SH-SY5Y (cell line): ENCODE data around the gene TRPM5.

ENCODE experiments used
- GATA2 ChIP-seq: IDR thresholded peaks from 2 replicates; pipeline ENCODE4 v1.6.1; 2011; ENCODE audit warnings: mild to moderate bottlenecking, low read depth, low read length
- GATA3 ChIP-seq: IDR thresholded peaks from 2 replicates; pipeline ENCODE4 v1.6.1; 2011; ENCODE audit warnings: low read depth, mild to moderate bottlenecking, low read length, moderate library complexity

DNA sequence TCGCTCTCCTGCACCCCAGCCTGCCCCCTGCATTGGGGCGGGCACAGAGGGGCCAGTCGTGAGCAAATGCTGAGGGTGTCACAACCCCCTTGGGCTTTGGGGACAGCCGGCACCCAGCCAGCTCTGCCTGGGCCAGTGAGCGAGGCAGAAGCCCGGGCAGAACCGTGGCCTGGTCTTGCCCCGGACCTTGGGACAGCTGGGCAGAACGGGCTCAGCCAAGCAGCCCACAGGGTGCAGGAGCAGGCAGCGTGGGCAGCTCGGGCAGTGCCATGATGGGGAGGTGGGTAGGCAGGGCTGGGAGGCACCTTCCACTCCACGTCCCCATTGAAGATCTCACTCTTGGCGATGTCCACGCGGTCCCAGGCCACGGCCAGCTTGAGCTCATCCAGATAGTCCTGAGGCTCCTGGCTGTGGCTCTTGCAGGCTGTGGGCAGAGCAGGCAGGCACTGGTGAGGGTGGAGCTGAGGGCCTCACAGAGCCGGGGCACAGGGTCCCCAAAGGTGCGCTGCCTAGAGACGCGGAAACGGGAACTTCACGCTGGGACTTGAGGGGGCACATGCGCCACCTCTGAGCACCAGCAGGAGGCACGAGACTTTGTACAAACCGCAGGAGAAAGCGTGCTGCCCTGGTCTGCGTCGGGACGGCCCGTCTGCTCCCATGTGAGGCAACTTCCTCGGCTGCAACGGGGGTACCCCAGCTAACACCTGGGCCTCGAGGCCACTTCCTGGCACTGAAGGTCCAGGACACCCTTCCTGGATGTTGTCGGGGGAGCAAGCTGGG, 28.5 kb downstream of the TRPM5 start:
- TF ChIP-seq GATA2 (no peak), GATA3 (no peak)
